HepG2 (cell line): ENCODE measurements around the gene RANBP3. TPM values are rescaled to one million over a fixed set of nuclear protein-coding genes. Genes with fewer than 3 reads are reported as not detected.

Experiments
- ARID4A ChIP-seq: sonication (generic); formaldehyde crosslinking; IDR thresholded peaks from 2 replicates; pipeline ENCODE4 v1.5.0; 2020; ENCODE audit warnings: mild to moderate bottlenecking, missing genetic modification reagents, borderline replicate concordance
- CSRNP2 ChIP-seq: sonication (generic); formaldehyde crosslinking; conservative IDR thresholded peaks from 2 replicates; pipeline ENCODE4 v1.8.0; 2022; ENCODE audit warnings: low read depth, missing genetic modification reagents
- KLF9 ChIP-seq: IDR thresholded peaks from 2 replicates; pipeline ENCODE4 v1.6.1; 2016; ENCODE audit warnings: low read depth
- MAFG ChIP-seq: sonication (generic); formaldehyde crosslinking; IDR thresholded peaks from 2 replicates; pipeline ENCODE4 v1.5.1; 2020; ENCODE audit warnings: mild to moderate bottlenecking, missing genetic modification reagents
- MYPOP ChIP-seq: sonication (generic); formaldehyde crosslinking; IDR thresholded peaks from 2 replicates; pipeline ENCODE4 v1.8.1; 2023; ENCODE audit warnings: mild to moderate bottlenecking, moderate library complexity, missing genetic modification reagents
- POLR2A ChIP-seq, 2 experiments: IDR thresholded peaks; 2 replicates each; pipeline ENCODE4 v1.6.1; 2011; ENCODE audit warnings: low read depth in 2 of 2, low read length in 2 of 2, mild to moderate bottlenecking in 1 of 2, moderate library complexity in 1 of 2; ENCODE audit not compliant: insufficient read depth in 1 of 2
- TRAFD1 ChIP-seq: sonication (generic); formaldehyde crosslinking; IDR thresholded peaks from 2 replicates; pipeline ENCODE4 v1.5.1; 2020; ENCODE audit warnings: missing genetic modification reagents, mild to moderate bottlenecking, borderline replicate concordance
- ZC3H13 ChIP-seq: sonication (generic); formaldehyde crosslinking; IDR thresholded peaks from 2 replicates; pipeline ENCODE4 v1.8.1; 2023; ENCODE audit warnings: mild to moderate bottlenecking, missing genetic modification reagents, moderate library complexity
- ZHX2 ChIP-seq, 2 experiments: sonication (generic) in 1 of 2; formaldehyde crosslinking in 1 of 2; IDR thresholded peaks; 2 replicates each; pipeline versions ENCODE4 v1.6.1 to v1.9.0; 2014 to 2022; ENCODE audit warnings: antibody characterized with exemption in 1 of 2, borderline replicate concordance in 1 of 2, inconsistent platforms in 1 of 2, low read depth in 1 of 2, missing genetic modification reagents in 1 of 2
- ZNF235 ChIP-seq: sonication (generic); formaldehyde crosslinking; IDR thresholded peaks from 2 replicates; pipeline ENCODE4 v1.8.1; 2023; ENCODE audit warnings: mild to moderate bottlenecking, missing genetic modification reagents, borderline replicate concordance
- ZNF3 ChIP-seq: IDR thresholded peaks from 2 replicates; pipeline ENCODE4 v1.7.0; 2017; ENCODE audit warnings: inconsistent platforms
- ZNF652 ChIP-seq: IDR thresholded peaks from 2 replicates; pipeline ENCODE4 v1.6.1; 2016; ENCODE audit warnings: low read depth, borderline replicate concordance
- ZNF713 ChIP-seq: sonication (generic); formaldehyde crosslinking; IDR thresholded peaks from 2 replicates; pipeline ENCODE4 v1.4.0; 2020; ENCODE audit warnings: mild to moderate bottlenecking, missing genetic modification reagents
- polyA plus RNA-seq, 8 experiments: library from polyadenylated mRNA; depleted of rRNA in 3 of 8; stranded (reverse) in 7 of 8; unstranded in 1 of 8; fragments of >200 nt; fragmentation: Illumina TruSeq in 4 of 8; extraction: Trizol in 4 of 8; gene quantifications; 2 replicates each; pipeline versions ENCODE4 v1.2.1 to v1.2.3, GENCODE V29; 2011 to 2016; ENCODE audit warnings: low read depth in 4 of 8, missing spikeins in 1 of 8, mixed read lengths in 1 of 8; ENCODE audit not compliant: insufficient read depth in 1 of 8
- total RNA-seq, 5 experiments: library from RNA; depleted of rRNA; stranded (reverse); fragments of >200 nt; fragmentation: Illumina TruSeq; extraction: Trizol; gene quantifications; 2 replicates each; pipeline ENCODE4 v1.2.3, GENCODE V29; 2016; ENCODE audit warnings: low read depth in 1 of 5

RANBP3 gene
- total and polyA plus RNA-seq, 2 of the 13 experiments (the other 11 are each of a cell fraction or from before 2014, with no cell fraction given), result 39.5 to 149 TPM

- no peak for TF ChIP-seq ZNF713
- peak; percentile 22; the same call in 1 of the 2 replicates for TF ChIP-seq ZC3H13
- no peak for TF ChIP-seq ZNF235 (CRISPR knock-in tag)
- peak in 1 of 2 experiments; percentile 37; a peak in 1 of 4 replicates for TF ChIP-seq POLR2A (IDR thresholded peaks at IDR 0.05; ENCODE audit: insufficient read depth in 1 of 2, low read depth in 2 of 2, low read length in 2 of 2)
- no peak for TF ChIP-seq MAFG (CRISPR knock-in tag)
- TF ChIP-seq ZNF3, result no peak
- TF ChIP-seq CSRNP2 (CRISPR knock-in tag), result no peak
- TF ChIP-seq ZNF652, result no peak
- no peak for TF ChIP-seq TRAFD1 (CRISPR knock-in tag)
- TF ChIP-seq ZHX2 (IDR thresholded peaks at IDR 0.05; ENCODE audit: low read depth), result no peak
- no peak for TF ChIP-seq ZHX2 (CRISPR knock-in tag; IDR thresholded peaks at IDR 0.05; ENCODE audit: borderline replicate concordance)
- no peak for TF ChIP-seq ARID4A (CRISPR knock-in tag)
- TF ChIP-seq KLF9, result no peak
- TF ChIP-seq MYPOP, result no peak
Measured at GRCh38 chr19:5914946-5915781, 62.8 kb downstream of the RANBP3 start (continued).
